H1 (cell line): ENCODE data around the gene RNF157. TPM values are rescaled to one million over a fixed set of nuclear protein-coding genes. Genes with fewer than 3 reads are reported as not detected.
A peak's percentile ranks its signal among the peaks of the same experiment; 100 is the strongest.

ENCODE experiments used
- CTCF ChIA-PET: fragments of 300-600 bp; sonication (Branson Sonifier 250); formaldehyde crosslinking; loops from one replicate; lab custom pipeline; 2021; ENCODE audit not compliant: partially characterized antibody; lab: Charles Lee
- POLR2A ChIA-PET: fragments of 300-600 bp; sonication (Branson Sonifier 250); formaldehyde crosslinking; loops from one replicate; lab custom pipeline; 2021; ENCODE audit warnings: inconsistent platforms; ENCODE audit not compliant: partially characterized antibody; lab: Charles Lee
- DNase-seq, 2 experiments: peaks; one replicate each; pipeline versions ENCODE4 v3.0.0 to v3.0.0-alpha.2; 2010 to 2022; ENCODE audit warnings: low spot score in 2 of 2, low read depth in 1 of 2, mixed read lengths in 1 of 2
- FAIRE-seq: peaks from 2 replicates; lab custom pipeline; 2011; peaks lifted over from hg19 to GRCh38; lab: Jason Lieb, UNC
- H2AFZ ChIP-seq: 2 replicates; pipeline ENCODE4 v1.8.1; 2012; ENCODE audit warnings: low read length, inconsistent platforms
- H2AK5ac ChIP-seq: 2 replicates; pipeline ENCODE4 v1.6.1; 2013; ENCODE audit warnings: low read depth, low read length
- H2BK120ac ChIP-seq: replicated peaks from 2 replicates; pipeline ENCODE3; 2013; ENCODE audit warnings: low read depth, low read length, inconsistent platforms
- H2BK12ac ChIP-seq: 2 replicates; pipeline ENCODE4 v1.6.1; 2013; ENCODE audit warnings: low read depth, low read length
- H2BK15ac ChIP-seq: 2 replicates; pipeline ENCODE4 v1.6.1; 2013; ENCODE audit warnings: low read length
- H2BK20ac ChIP-seq: 2 replicates; pipeline ENCODE4 v1.6.1; 2013; ENCODE audit warnings: low read length
- H2BK5ac ChIP-seq: 2 replicates; pipeline ENCODE4 v1.6.1; 2013; ENCODE audit warnings: low read depth, low read length
- H3K14ac ChIP-seq: 2 replicates; pipeline ENCODE4 v1.6.1; 2013; ENCODE audit warnings: inconsistent platforms; ENCODE audit not compliant: insufficient read length
- H3K18ac ChIP-seq: 2 replicates; pipeline ENCODE4 v1.6.1; 2013; ENCODE audit warnings: low read length; ENCODE audit errors: extremely low read depth
- H3K23ac ChIP-seq: 2 replicates; pipeline ENCODE4 v1.6.1; 2013; ENCODE audit warnings: inconsistent platforms; ENCODE audit not compliant: insufficient read length
- H3K23me2 ChIP-seq: 2 replicates; pipeline ENCODE4 v1.6.1; 2013; ENCODE audit warnings: low read depth, low read length
- H3K27ac ChIP-seq: 2 replicates; pipeline ENCODE4 v1.6.1; 2011; ENCODE audit warnings: low read depth, low read length, inconsistent platforms
- H3K27me3 ChIP-seq, 4 experiments: replicated peaks in 1 of 4; 1 replicate in 1 of 4; 2 replicates in 3 of 4; pipeline versions ENCODE4 v1.6.1 to v1.8.1; 2011 to 2013; ENCODE audit warnings: low read length in 3 of 4, mild to moderate bottlenecking in 3 of 4, inconsistent platforms in 2 of 4, mixed read lengths in 2 of 4, moderate library complexity in 1 of 4; ENCODE audit not compliant: control insufficient read depth in 3 of 4, insufficient read depth in 3 of 4; ENCODE audit errors: extremely low read depth in 1 of 4
- H3K36me3 ChIP-seq, 4 experiments: 2 replicates each; pipeline versions ENCODE4 v1.6.1 to v1.8.1; 2011 to 2013; ENCODE audit warnings: mild to moderate bottlenecking in 4 of 4, low read length in 3 of 4, moderate library complexity in 2 of 4, control low read depth in 1 of 4, inconsistent platforms in 1 of 4; ENCODE audit not compliant: insufficient read depth in 4 of 4, control insufficient read depth in 2 of 4
- H3K4ac ChIP-seq: replicated peaks from 2 replicates; pipeline ENCODE3; 2013; ENCODE audit warnings: low read length, low read depth, mixed read lengths, inconsistent platforms; ENCODE audit not compliant: insufficient read length
- H3K4me1 ChIP-seq, 4 experiments: replicated peaks in 1 of 4; 1 replicate in 1 of 4; 2 replicates in 3 of 4; pipeline versions ENCODE4 v1.6.1 to v1.8.1; 2011 to 2013; ENCODE audit warnings: low read length in 3 of 4, inconsistent platforms in 2 of 4, mixed read lengths in 1 of 4; ENCODE audit not compliant: insufficient read depth in 4 of 4, control insufficient read depth in 3 of 4
- H3K4me2 ChIP-seq, 2 experiments: 2 replicates each; pipeline versions ENCODE4 v1.6.1 to v1.8.1; 2011 to 2013; ENCODE audit warnings: low read depth in 2 of 2, low read length in 2 of 2, control low read depth in 1 of 2, inconsistent platforms in 1 of 2, mild to moderate bottlenecking in 1 of 2; ENCODE audit not compliant: insufficient read depth in 1 of 2
- H3K4me3 ChIP-seq, 4 experiments: fragments of 200-600, 300-600 bp in 1 of 4; sonication (generic), shearing (Covaris generic), sonication (Bioruptor Twin) in 1 of 4; 2 replicates each; pipeline versions ENCODE4 v1.5.1 to v1.8.1; 2011 to 2016; ENCODE audit warnings: low read length in 4 of 4, low read depth in 3 of 4, control low read depth in 2 of 4, inconsistent platforms in 2 of 4, mild to moderate bottlenecking in 2 of 4, mixed read lengths in 1 of 4, moderate library complexity in 1 of 4; ENCODE audit not compliant: insufficient read depth in 2 of 4; ENCODE audit errors: extremely low read depth in 1 of 4
- H3K56ac ChIP-seq: replicated peaks from 2 replicates; pipeline ENCODE3; 2013; ENCODE audit warnings: low read depth, mild to moderate bottlenecking, mixed read lengths, low read length, inconsistent platforms; ENCODE audit not compliant: insufficient read length
- H3K79me1 ChIP-seq: 2 replicates; pipeline ENCODE4 v1.6.1; 2013; ENCODE audit warnings: low read depth, low read length, control low read depth
- H3K79me2 ChIP-seq, 2 experiments: 2 replicates each; pipeline versions ENCODE4 v1.6.1 to v1.8.1; 2012 to 2013; ENCODE audit warnings: low read length in 2 of 2, mild to moderate bottlenecking in 2 of 2, inconsistent platforms in 1 of 2; ENCODE audit not compliant: insufficient read depth in 2 of 2, control insufficient read depth in 1 of 2
- H3K9ac ChIP-seq, 4 experiments: replicated peaks in 1 of 4; 1 replicate in 1 of 4; 2 replicates in 3 of 4; pipeline versions ENCODE4 v1.6.1 to v1.8.1; 2011 to 2013; ENCODE audit warnings: low read depth in 3 of 4, low read length in 3 of 4, control low read depth in 2 of 4, mild to moderate bottlenecking in 2 of 4, moderate library complexity in 2 of 4, inconsistent platforms in 1 of 4; ENCODE audit errors: extremely low read depth in 1 of 4
- H3K9me3 ChIP-seq, 2 experiments: 2 replicates each; pipeline versions ENCODE4 v1.6.1 to v1.8.1; 2012 to 2013; ENCODE audit warnings: mild to moderate bottlenecking in 2 of 2, moderate library complexity in 2 of 2, control low read depth in 1 of 2, inconsistent platforms in 1 of 2, low read depth in 1 of 2, low read length in 1 of 2, mixed read lengths in 1 of 2; ENCODE audit not compliant: insufficient read depth in 2 of 2
- H4K20me1 ChIP-seq, 2 experiments: replicated peaks in 1 of 2; 2 replicates each; pipeline versions ENCODE3 to v1.8.1; 2011 to 2013; ENCODE audit warnings: inconsistent platforms in 2 of 2, low read length in 2 of 2, mild to moderate bottlenecking in 1 of 2; ENCODE audit not compliant: insufficient read depth in 2 of 2, control insufficient read depth in 1 of 2
- H4K5ac ChIP-seq: 2 replicates; pipeline ENCODE4 v1.6.1; 2013; ENCODE audit warnings: low read length, low read depth, mixed read lengths, inconsistent platforms; ENCODE audit not compliant: insufficient read length
- H4K8ac ChIP-seq: 2 replicates; pipeline ENCODE4 v1.8.0; 2013; ENCODE audit warnings: mild to moderate bottlenecking, moderate library complexity, low read length, inconsistent platforms; ENCODE audit not compliant: insufficient read depth; ENCODE audit errors: extremely low read depth
- H4K91ac ChIP-seq: replicated peaks from 2 replicates; pipeline ENCODE3; 2013; ENCODE audit warnings: low read length, mixed read lengths, inconsistent platforms; ENCODE audit not compliant: insufficient read length
- CEBPB ChIP-seq: IDR thresholded peaks from 2 replicates; pipeline ENCODE4 v1.6.1; 2012; ENCODE audit warnings: low read depth, low read length
- SAP30 ChIP-seq: fragments of 300-600 bp; sonication (generic); IDR thresholded peaks from 2 replicates; pipeline ENCODE4 v1.7.1; 2012; ENCODE audit warnings: low read length, moderate library complexity, mild to moderate bottlenecking, inconsistent platforms; ENCODE audit not compliant: insufficient read depth, insufficient replicate concordance
- WGBS, 2 experiments: shearing (Covaris generic) in 1 of 2; methylation state at CpG; one replicate each; pipeline versions ENCODE4 v1.1.6 to v1.1.7; 2013 to 2015; ENCODE audit warnings: low lambda C conversion rate in 2 of 2, mixed read lengths in 2 of 2, inconsistent platforms in 1 of 2, low coverage in 1 of 2, missing lambda C conversion rate in 1 of 2; ENCODE audit not compliant: insufficient replicate concordance in 2 of 2, insufficient coverage in 1 of 2, insufficient read length in 1 of 2; ENCODE audit errors: extremely low coverage in 1 of 2, missing lambda C conversion rate in 1 of 2; 5-methylcytosine and 5-hydroxymethylcytosine counted together
- polyA plus RNA-seq, 7 experiments: library from polyadenylated mRNA; depleted of rRNA in 3 of 7; stranded (reverse) in 5 of 7; unstranded in 2 of 7; fragments of >200 nt in 5 of 7; fragments of 200-250 nt in 2 of 7; gene quantifications; 1 replicate in 5 of 7; 2 replicates in 1 of 7; 4 replicates in 1 of 7; pipeline versions ENCODE4 v1.2.1 to v1.2.3, GENCODE V29; 2011 to 2013; ENCODE audit warnings: missing spikeins in 2 of 7, mixed read lengths in 2 of 7
- total RNA-seq: library from RNA; stranded (reverse); fragmentation: NEBNext Ultra II Directional; extraction: Animal tissue kit (Norgen Biotek cat#: 25700); gene quantifications from 2 replicates; pipeline ENCODE4 v1.2.1, GENCODE V29; 2021
- TF ChIP-seq, protein P1 (sequence below): IDR thresholded peaks from 2 replicates; pipeline ENCODE4 v1.6.1; 2012; ENCODE audit warnings: low read length, inconsistent platforms
- TF ChIP-seq, protein P2 (sequence below): IDR thresholded peaks from 2 replicates; pipeline ENCODE4 v1.6.1; 2011; ENCODE audit warnings: low read depth, mild to moderate bottlenecking, low read length; ENCODE audit not compliant: insufficient read depth

The RNF157 gene
- total and polyA plus RNA-seq, 2 of the 8 experiments (the other 6 are each of a cell fraction or from before 2014, with no cell fraction given): 13.4 to 16.7 TPM

DNA sequence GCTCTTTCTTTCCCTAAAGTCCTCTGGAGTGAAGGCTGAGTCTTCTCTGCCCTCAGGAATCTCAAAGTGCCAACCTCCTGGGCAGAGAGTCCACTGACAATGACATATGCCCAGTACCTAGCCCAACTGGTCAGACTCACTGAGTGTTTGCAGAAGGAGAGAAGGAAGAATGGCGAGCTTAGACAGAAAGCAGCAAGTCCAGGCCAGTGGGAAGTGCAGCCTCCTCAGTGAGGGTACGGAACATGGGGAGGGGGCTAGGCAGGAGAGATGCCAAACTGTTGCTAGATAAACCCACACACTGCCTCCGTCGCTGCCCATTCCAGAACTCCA lies 137.4 kb downstream of the RNF157 start:
- H3K36me3 ChIP-seq: peaks cover 9 to 28% (median 12%) of the 10 kb centered on the region in 4 experiments
- peaks cover 5 to 8% of the 10 kb centered on the region in 2 experiments; a peak in 3 of 4 replicates for H3K79me2 ChIP-seq
- no peak for FAIRE-seq
- H4K20me1 ChIP-seq: no peaks in the 10 kb centered on the region
- H4K5ac ChIP-seq: peak overlapping the region; percentile 12
- peak overlapping the region; percentile 6 for H4K91ac ChIP-seq
- no peaks in the 10 kb centered on the region for H3K27me3 ChIP-seq
- ChIA-PET CTCF (interaction anchor here (1.1 to 41.5 kb wide), 12 partner anchors 10 to 177 kb away, joined by 3 to 778 read pairs (median 5); partner anchors contain the start of gene FOXJ1), POLR2A (interaction anchor here (0.6 to 4.6 kb wide), 16 partner anchors 8 to 198 kb away, joined by 3 to 23 read pairs (median 4); partner anchors contain the start of genes GALR2, MRPL38, UBALD2 and ZACN)
- H3K23me2 ChIP-seq: peaks cover 9% of the 10 kb centered on the region; the same call in 1 of the 2 replicates
- 0 out of 2 replicates have a peak overlapping the region, but pooled peaks have one; percentile 16 for H3K27ac ChIP-seq
- no peak overlapping the region for H3K18ac ChIP-seq
- no peak overlapping the region for H2BK120ac ChIP-seq
- WGBS, 2 experiments: 21% methylated on average over 4 of the region's 4 CpGs; no CpG with 5 or more reads in 1 of the 2 experiments
- peaks cover 6 to 16% (median 9%) of the 10 kb centered on the region in 4 experiments; a peak in 6 of 7 replicates for H3K4me1 ChIP-seq
- H3K79me1 ChIP-seq: peaks cover 8% of the 10 kb centered on the region
- peak overlapping the region; percentile 53 to 81 (median 73) for H3K4me3 ChIP-seq
- no peak overlapping the region for H3K23ac ChIP-seq
- peak overlapping the region; percentile 78 to 97 for H3K4me2 ChIP-seq
- TF ChIP-seq, protein P1, sequence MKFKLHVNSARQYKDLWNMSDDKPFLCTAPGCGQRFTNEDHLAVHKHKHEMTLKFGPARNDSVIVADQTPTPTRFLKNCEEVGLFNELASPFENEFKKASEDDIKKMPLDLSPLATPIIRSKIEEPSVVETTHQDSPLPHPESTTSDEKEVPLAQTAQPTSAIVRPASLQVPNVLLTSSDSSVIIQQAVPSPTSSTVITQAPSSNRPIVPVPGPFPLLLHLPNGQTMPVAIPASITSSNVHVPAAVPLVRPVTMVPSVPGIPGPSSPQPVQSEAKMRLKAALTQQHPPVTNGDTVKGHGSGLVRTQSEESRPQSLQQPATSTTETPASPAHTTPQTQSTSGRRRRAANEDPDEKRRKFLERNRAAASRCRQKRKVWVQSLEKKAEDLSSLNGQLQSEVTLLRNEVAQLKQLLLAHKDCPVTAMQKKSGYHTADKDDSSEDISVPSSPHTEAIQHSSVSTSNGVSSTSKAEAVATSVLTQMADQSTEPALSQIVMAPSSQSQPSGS: no peak
- peak; percentile 59 for TF ChIP-seq SAP30
- TF ChIP-seq CEBPB: no peak
- TF ChIP-seq, protein P2, sequence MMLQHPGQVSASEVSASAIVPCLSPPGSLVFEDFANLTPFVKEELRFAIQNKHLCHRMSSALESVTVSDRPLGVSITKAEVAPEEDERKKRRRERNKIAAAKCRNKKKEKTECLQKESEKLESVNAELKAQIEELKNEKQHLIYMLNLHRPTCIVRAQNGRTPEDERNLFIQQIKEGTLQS: no peak
- TF ChIP-seq, all 59 proteins: peak for 1
- Histone ChIP-seq H4K8ac (no peak overlapping the region), H2BK20ac (no peak overlapping the region), H2BK15ac (peak overlapping the region; percentile 11; the same call in 1 of the 2 replicates), H3K9ac (peak overlapping the region; percentile 38 to 75 (median 71)), H3K56ac (no peak overlapping the region), H2AK5ac (0 out of 2 replicates have a peak overlapping the region, but pooled peaks have one; percentile 3), H3K9me3 (no peaks in the 10 kb centered on the region), H2AFZ (peak overlapping the region; percentile 18; the same call in 1 of the 2 replicates), H3K4ac (no peak overlapping the region), H2BK5ac (peak overlapping the region; percentile 86), H2BK12ac (no peak overlapping the region), H3K14ac (no peak overlapping the region)
- no peak for DNase-seq
